Endodermal cell (in vitro differentiated cells): Measurements from ENCODE around the gene ILDR1. TPM values are rescaled to one million over a fixed set of nuclear protein-coding genes. Genes with fewer than 3 reads are reported as not detected.

ENCODE experiments used
- DNase-seq: peaks from one replicate; pipeline ENCODE4 v3.0.0-alpha.2; 2017
- H3K27ac ChIP-seq: 2 replicates; pipeline ENCODE4 v1.5.1; 2013; ENCODE audit warnings: mild to moderate bottlenecking, low read depth, low read length, moderate library complexity
- H3K27me3 ChIP-seq: 2 replicates; pipeline ENCODE4 v1.6.1; 2013; ENCODE audit warnings: mild to moderate bottlenecking, low read length, moderate library complexity; ENCODE audit not compliant: insufficient read depth, control insufficient read depth, poor library complexity, severe bottlenecking
- H3K36me3 ChIP-seq: 2 replicates; pipeline ENCODE4 v1.7.0; 2013; ENCODE audit warnings: mild to moderate bottlenecking, low read length, moderate library complexity; ENCODE audit not compliant: control insufficient read depth, insufficient read depth
- H3K4me1 ChIP-seq: one replicate; pipeline ENCODE4 v1.7.0; 2013; ENCODE audit warnings: low read length; ENCODE audit not compliant: control insufficient read depth, insufficient read depth
- H3K4me3 ChIP-seq: 2 replicates; pipeline ENCODE4 v1.5.1; 2013; ENCODE audit warnings: mild to moderate bottlenecking, low read length, moderate library complexity
- H3K9ac ChIP-seq: 2 replicates; pipeline ENCODE4 v1.6.1; 2013; ENCODE audit warnings: mild to moderate bottlenecking, low read length, moderate library complexity; ENCODE audit not compliant: poor library complexity, severe bottlenecking; ENCODE audit errors: extremely low read depth
- H3K9me3 ChIP-seq: 2 replicates; pipeline ENCODE4 v1.6.1; 2013; ENCODE audit warnings: mild to moderate bottlenecking, low read length, moderate library complexity; ENCODE audit not compliant: control insufficient read depth
- H3K27ac Mint-ChIP-seq: 2 replicates; pipeline ENCODE4 v1.8.0; 2020; ENCODE audit warnings: mixed read lengths
- H3K27me3 Mint-ChIP-seq: 2 replicates; pipeline ENCODE4 v1.8.0; 2021; ENCODE audit warnings: mild to moderate bottlenecking, mixed read lengths; ENCODE audit not compliant: insufficient read depth
- H3K36me3 Mint-ChIP-seq: 2 replicates; pipeline ENCODE4 v1.8.0; 2020; ENCODE audit warnings: low read depth, mixed read lengths
- H3K4me1 Mint-ChIP-seq: 2 replicates; pipeline ENCODE4 v1.8.0; 2020; ENCODE audit warnings: mixed read lengths
- H3K4me3 Mint-ChIP-seq: 2 replicates; pipeline ENCODE4 v1.8.0; 2020; ENCODE audit warnings: mild to moderate bottlenecking, moderate library complexity, mixed read lengths
- H3K9me3 Mint-ChIP-seq: 2 replicates; pipeline ENCODE4 v1.8.0; 2020; ENCODE audit warnings: mild to moderate bottlenecking, mixed read lengths
- WGBS, 2 experiments: methylation state at CpG; one replicate each; pipeline versions ENCODE4 v1.1.5 to v1.1.7; 2013; ENCODE audit warnings: missing lambda C conversion rate in 2 of 2, mixed read lengths in 1 of 2; ENCODE audit not compliant: insufficient coverage in 1 of 2, insufficient read length in 1 of 2; 5-methylcytosine and 5-hydroxymethylcytosine counted together
- total RNA-seq, 2 donors: library from RNA; stranded (reverse); fragmentation: NEBNext Ultra II Directional in 1 of 2; extraction: Animal tissue kit (Norgen Biotek cat#: 25700) in 1 of 2; gene quantifications; 2 replicates in 1 of 2; 3 replicates in 1 of 2; pipeline ENCODE4 v1.2.1, GENCODE V29; 2021
- TF ChIP-seq, protein P1 (sequence below): fragments of 200-600 bp; sonication (generic); conservative IDR thresholded peaks from 2 replicates; pipeline ENCODE4 v1.5.0; 2021; ENCODE audit warnings: antibody characterized with exemption, mild to moderate bottlenecking

ILDR1 gene
- total RNA-seq, 2 donors from 2014 or later, result 2.0 to 3.6 TPM

- Histone ChIP-seq H3K4me3 (peak overlapping the region; percentile 38), H3K4me1 (peaks cover 36% of the 10 kb centered on the region), H3K36me3 (no peaks in the 10 kb centered on the region), H3K9me3 (no peaks in the 10 kb centered on the region), H3K27me3 (no peaks in the 10 kb centered on the region), H3K27ac (no peak overlapping the region), H3K9ac (no peak overlapping the region)
- peak; percentile 79 for DNase-seq
- Mint-ChIP-seq H3K4me1 (peaks cover 54% of the 10 kb centered on the region), H3K9me3 (no peaks in the 10 kb centered on the region), H3K27ac (peak overlapping the region; percentile 77), H3K27me3 (peaks cover 5% of the 10 kb centered on the region), H3K4me3 (peak overlapping the region; percentile 4), H3K36me3 (no peaks in the 10 kb centered on the region)
- WGBS, 2 experiments, result 41 to 55% methylated on average over 3 to 4 of the region's 4 CpGs
- TF ChIP-seq, protein P1, sequence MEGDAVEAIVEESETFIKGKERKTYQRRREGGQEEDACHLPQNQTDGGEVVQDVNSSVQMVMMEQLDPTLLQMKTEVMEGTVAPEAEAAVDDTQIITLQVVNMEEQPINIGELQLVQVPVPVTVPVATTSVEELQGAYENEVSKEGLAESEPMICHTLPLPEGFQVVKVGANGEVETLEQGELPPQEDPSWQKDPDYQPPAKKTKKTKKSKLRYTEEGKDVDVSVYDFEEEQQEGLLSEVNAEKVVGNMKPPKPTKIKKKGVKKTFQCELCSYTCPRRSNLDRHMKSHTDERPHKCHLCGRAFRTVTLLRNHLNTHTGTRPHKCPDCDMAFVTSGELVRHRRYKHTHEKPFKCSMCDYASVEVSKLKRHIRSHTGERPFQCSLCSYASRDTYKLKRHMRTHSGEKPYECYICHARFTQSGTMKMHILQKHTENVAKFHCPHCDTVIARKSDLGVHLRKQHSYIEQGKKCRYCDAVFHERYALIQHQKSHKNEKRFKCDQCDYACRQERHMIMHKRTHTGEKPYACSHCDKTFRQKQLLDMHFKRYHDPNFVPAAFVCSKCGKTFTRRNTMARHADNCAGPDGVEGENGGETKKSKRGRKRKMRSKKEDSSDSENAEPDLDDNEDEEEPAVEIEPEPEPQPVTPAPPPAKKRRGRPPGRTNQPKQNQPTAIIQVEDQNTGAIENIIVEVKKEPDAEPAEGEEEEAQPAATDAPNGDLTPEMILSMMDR, result no peak
These were observed 10.7 kb downstream of the ILDR1 start for GRCh38 chr3:122011396-122011795.

DNA sequence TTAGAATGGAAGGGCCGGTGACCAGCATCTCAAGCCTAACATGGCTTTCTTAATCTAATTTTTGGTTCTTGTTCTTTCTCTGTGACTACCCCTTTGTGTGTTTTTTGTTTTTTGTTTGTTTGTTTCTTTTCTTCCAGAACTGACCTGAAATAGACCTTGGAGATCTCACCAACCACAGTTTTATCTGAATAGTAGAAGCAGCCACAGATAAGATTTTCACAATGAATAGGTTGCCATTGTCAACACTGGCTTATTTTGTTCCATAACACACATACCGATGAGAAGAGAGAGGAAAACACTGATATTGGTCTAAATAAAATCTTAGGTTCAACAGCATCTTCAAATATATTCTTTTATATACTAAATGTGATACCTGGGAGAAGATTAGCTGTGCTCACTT, 11.5 kb downstream of the ILDR1 start:
- Histone ChIP-seq H3K9me3 (no peaks in the 10 kb centered on the region), H3K9ac (no peak overlapping the region), H3K27ac (no peak overlapping the region), H3K27me3 (no peaks in the 10 kb centered on the region), H3K36me3 (no peaks in the 10 kb centered on the region), H3K4me3 (peak overlapping the region; percentile 38), H3K4me1 (peaks cover 36% of the 10 kb centered on the region)
- Mint-ChIP-seq H3K4me3 (peak overlapping the region; percentile 4), H3K36me3 (no peaks in the 10 kb centered on the region), H3K27ac (peak overlapping the region; percentile 26), H3K9me3 (no peaks in the 10 kb centered on the region), H3K4me1 (peaks cover 63% of the 10 kb centered on the region), H3K27me3 (no peaks in the 10 kb centered on the region)
- TF ChIP-seq, protein P1, result no peak
- no peak for DNase-seq
- 43 to 55% methylated on average over 1 to 2 of the region's 2 CpGs for WGBS, 2 experiments

GRCh38 chr3:122008166-122008565, 13.9 kb downstream of the ILDR1 start:
- WGBS, 2 experiments, result 85 to 100% methylated on average over 2 of the region's 2 CpGs
- no peak overlapping the region for H3K4me3 Mint-ChIP-seq

More at GRCh38 chr3:122008166-122008565, 13.9 kb downstream of the ILDR1 start:
- Mint-ChIP-seq H3K4me1 (peaks cover 81% of the 10 kb centered on the region), H3K36me3 (no peaks in the 10 kb centered on the region), H3K9me3 (no peaks in the 10 kb centered on the region), H3K27me3 (no peaks in the 10 kb centered on the region), H3K27ac (peak overlapping the region; percentile 88)
- TF ChIP-seq, protein P1, result no peak
- H3K9ac ChIP-seq, result peak overlapping the region; percentile 22
- no peaks in the 10 kb centered on the region for H3K36me3 ChIP-seq
- peak overlapping the region; percentile 3 for H3K4me3 ChIP-seq
- H3K27me3 ChIP-seq, result no peaks in the 10 kb centered on the region
- H3K27ac ChIP-seq, result no peak overlapping the region
- peaks cover 42% of the 10 kb centered on the region for H3K4me1 ChIP-seq
- DNase-seq, result peak; percentile 81
- no peaks in the 10 kb centered on the region for H3K9me3 ChIP-seq
